GM18519 (cell line): ENCODE results near the gene KANK3.

Experiments
- ATAC-seq: cut with Tn5 transposase; IDR thresholded peaks from one replicate; pipeline ENCODE4 v1.9.1; 2021; ENCODE audit warnings: mild to moderate bottlenecking, moderate library complexity; ENCODE audit not compliant: unreplicated experiment, low FRiP score

Gene KANK3

DNA sequence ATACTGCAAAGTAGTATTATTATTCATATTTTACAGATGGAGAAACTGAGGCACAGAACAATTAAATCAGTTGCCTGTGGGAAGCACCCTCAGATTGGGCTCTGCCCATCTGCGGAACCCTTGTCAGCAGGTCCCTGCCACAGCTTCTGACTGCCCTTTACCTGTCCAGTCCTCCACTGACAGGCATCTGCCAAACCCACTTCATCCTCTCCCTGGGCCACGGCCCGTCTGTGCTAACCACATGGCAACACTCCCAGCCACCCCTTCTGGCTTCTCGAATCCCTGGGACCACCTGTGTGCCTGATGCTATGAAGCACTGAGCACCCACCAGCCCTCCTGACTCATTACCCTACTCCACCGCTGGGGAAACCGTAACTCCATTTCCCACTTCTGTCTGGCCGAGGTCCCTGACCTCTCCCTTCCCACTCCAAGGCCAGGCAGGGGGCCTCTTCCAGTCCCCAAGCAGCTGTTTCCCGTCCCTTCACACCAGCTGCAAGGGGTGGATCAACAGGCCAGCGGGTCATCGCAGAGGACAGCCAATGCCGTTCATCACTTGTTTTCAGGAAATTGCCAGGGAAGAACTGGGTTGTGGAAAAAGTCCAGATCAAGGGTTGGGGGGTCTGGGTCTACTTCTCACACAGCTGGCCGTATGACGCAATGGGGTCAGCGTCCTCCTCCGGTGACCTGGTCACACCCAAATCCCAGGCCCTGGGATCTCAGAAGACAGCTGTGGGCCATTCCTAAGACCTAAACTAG lies 2.5 kb downstream of the KANK3 start:
- no peak for ATAC-seq

DNA sequence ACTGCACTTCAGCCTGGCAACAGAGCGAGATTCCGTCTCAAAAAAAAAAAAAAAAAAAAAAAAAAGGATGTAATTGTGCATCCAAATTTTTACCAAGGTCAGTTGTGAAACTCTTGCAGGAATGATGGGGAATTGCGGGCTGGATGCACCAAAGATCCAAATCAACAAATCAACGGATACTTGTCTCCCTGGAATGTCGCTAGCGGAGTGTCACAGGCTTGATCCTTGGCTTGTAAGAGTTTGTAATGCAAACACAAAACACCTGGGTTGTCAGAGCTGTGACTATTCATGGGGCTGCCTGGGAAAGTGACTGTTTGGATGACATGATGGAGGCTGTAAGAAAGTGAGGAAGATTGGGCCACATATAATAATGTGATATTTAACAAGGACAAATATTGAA lies 4.2 kb downstream of the KANK3 start:
- ATAC-seq: no peak

- no peak for ATAC-seq
Measured at GRCh38 chr19:8337728-8338127, 5.3 kb downstream of the KANK3 start.

DNA sequence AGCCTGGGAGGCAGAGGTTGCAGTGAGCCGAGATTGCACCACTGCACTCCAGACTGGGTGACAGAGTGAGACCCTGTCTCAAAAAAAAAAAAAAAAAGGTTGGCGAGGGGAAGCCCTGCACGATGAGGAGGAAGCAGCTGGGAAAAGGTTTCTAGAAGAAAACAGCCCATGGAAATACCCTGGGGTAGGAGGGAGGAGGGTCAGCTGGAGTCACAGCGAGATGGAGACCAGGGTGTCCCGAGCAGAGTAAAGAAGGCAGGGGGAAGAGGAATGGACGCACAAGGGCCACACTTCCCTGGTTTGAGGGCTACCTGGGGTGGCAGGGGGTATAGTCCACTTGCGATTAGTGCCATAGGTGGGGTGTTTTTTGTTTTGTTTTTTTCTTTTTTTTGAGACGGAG lies 6.4 kb downstream of the KANK3 start:
- ATAC-seq: no peak

DNA sequence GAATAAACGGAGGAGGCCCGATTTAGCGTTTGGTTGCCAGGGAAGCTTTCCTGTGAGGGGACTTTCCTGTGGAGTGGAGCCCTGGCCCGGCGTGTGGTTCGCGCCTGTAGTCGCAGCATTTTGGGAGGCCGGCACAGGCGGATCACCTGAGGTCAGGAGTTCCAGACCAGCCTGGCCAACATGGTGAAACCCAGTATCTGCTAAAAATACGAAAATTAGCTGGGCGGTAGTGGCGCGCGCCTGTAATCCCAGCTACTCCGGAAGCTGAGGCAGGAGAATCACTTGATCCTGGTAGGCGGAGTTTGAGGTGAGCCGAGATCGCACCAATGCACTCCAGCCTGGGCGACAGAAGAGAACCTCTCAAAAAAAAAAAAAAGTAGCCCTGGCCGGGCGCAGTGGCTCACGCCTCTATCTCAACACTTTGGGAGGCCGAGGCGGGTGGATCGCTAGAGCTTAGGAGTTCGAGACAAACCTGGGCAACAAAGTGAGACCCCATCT lies 6.9 kb downstream of the KANK3 start:
- no peak for ATAC-seq

GRCh38 chr19:8335343-8336071 lies 7.6 kb downstream of the KANK3 start:
- ATAC-seq: no peak

GRCh38 chr19:8334458-8335342 lies 8.4 kb downstream of the KANK3 start:
- no peak for ATAC-seq

GRCh38 chr19:8333767-8334457 lies 9.2 kb downstream of the KANK3 start:
- ATAC-seq: no peak

DNA sequence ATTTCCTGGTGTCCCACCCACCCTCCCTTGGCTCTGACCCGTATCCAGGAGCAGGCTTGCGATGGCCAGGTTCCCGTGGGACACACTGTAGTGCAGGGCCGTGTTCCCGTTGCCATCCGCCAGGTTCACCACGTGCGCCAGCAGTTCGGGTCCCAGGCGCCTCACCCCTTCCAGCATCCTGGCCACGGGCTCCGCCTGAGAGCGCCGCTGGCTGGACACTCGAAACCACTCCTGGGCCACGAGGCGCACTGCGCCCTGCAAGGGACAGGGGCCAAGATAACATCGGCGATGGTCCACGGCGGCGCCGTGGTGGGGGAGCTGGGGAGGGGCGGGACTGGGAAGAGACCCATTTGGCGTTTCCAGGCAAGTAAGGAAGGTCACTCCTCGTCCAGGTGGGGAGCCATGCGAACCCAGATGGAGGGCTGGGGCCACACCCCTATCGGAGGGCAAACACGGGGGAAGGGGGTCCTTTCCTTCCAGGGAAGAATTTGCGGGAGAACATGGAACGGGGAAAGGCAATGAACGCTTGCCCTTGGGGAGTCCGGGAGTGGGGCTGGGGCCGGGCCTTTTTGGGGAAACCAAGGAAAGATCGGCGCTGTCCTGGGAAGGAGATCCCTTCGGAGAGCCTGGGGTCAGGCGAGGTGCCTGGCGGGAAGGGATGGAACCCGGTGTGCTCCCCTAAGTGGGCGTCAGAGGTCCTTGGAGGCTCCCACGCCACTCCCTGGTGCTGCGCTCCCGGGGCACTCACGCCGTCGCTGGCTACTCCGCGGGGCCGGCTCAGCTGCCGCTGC lies 9.9 kb downstream of the KANK3 start:
- no peak for ATAC-seq

GRCh38 chr19:8331263-8331845 lies 11.7 kb downstream of the KANK3 start:
- no peak for ATAC-seq

DNA sequence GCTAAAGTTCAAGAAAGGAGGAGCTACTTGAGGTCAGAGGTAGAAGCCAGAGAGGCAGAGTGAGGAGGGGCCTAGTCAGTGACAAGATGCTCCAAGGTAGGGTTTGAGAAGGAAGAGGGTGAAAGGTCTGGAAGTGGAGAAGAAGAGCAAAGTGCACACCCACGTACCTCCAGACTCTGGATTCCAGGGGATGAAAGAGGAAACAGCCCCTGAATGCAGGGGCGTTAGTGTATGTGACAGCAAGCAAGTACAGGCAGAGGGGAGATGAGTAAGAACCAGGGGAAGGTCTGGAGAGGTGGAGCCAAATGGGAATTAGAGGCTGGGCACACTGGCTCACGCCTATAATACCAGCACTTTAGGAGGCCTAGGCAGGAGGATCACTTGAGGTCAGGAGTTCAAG lies 13.1 kb downstream of the KANK3 start:
- no peak for ATAC-seq

- ATAC-seq: no peak
Measured at GRCh38 chr19:8325454-8325853, 17.6 kb downstream of the KANK3 start.

DNA sequence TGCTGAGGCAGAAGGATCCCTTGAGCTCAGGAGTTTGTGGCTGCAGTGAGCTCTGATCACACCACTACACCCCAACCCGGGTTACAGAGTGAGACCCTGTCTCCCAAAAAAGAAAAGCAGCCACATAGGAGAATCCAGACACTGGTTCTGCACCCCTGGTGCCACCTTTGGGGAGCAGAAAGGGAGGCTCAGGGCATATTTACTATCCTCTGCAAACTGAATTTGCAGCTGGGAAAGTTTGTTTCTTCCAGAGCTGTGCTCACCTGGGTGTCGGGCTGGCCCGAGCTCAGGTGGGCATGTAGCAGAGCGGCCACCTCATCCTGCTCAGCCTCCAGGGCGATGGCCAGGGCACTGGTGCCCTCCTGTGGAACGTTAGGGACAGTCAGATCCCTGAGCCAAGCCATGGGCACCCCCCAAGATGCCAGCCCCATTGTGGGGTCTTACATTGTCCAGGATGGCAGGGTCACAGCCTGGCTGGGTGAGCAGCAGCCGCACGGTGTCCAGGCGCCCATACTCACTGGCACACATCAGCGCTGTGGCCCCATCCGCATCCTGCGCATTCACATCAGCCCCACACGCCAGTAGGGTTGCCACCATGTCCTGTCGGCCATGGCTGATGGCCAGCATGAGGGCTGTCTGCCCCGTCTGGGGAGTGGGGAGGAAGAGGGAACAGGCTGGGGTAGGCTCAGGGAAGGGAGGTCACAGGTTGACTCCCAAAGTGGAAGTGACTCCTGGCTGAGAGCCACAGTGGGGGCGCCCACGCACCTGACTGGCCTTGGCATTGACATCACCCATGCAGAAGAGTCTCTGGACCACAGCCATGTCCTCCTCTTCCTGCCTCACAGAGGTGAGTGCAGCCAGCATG lies 18.6 kb downstream of the KANK3 start:
- ATAC-seq: no peak

DNA sequence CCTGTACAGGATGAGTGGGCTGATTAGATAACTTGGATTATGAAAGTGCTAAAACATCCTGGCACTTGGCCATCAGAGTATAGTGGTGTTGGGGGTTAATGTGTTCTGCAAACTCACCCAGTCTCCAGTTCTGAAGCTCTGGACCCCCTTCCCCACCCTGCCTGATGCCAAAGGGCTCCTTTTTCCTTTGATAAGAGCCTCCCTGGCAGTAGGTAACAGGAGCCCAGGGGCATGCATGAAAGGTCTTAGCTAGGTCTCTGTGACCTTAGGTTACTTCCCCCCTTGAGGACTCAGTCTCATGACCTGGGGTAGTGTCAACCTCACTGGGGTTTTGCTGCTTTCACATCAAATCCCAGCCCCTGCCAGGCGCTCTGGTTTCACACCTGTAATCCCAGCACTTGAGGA lies 19.3 kb downstream of the KANK3 start:
- ATAC-seq: no peak

DNA sequence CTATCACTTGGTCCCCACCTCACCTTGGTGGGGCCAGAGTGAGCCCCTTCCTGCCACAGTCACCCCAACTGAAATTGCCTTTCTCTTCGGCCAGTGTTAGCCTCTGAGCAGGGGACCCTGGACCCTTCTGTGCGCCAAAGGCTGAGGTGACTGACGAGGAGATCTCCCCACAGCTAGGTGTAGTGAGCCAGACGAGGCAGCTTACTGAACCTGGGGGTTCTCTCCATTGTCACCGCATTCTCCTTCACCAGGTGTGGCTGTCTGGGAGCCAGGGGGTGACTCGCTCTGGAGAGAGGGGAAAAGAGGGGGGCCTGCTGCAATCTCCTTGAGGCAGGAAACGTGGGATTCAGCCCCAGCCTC lies 20.4 kb downstream of the KANK3 start:
- ATAC-seq: no peak

DNA sequence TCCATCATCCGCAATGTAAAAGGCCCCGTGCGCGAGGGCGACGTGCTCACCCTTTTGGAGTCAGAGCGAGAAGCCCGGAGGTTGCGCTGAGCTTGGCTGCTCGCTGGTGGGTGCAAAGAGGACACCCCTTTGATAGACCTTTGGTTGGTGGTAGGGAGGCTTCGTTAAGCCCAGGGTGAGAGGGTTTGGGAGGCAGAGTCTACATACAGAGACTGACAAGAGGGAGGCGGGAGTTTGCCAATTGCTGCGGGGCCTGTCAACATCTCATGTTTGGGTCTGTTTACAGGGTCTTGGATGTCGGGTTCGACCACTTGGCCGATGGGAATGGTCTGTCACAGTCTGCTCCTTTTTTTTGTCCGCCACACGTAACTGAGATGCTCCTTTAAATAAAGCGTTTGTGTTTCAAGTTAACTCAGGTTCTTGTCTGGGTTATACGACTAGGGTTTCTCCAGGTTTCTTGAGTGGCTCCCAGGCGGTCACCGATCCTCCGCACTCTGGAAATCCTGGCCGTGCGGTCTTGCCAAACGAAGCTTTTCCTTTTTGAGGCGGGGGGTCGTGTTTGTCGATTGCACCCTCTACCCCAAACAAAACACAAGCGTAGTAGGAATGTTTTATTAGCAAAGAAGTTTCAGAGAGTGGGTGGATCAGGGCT lies 20.9 kb downstream of the KANK3 start:
- no peak for ATAC-seq

GRCh38 chr19:8321067-8321985 lies 21.7 kb downstream of the KANK3 start, which contains the start of the genes NDUFA7 and RPS28:
NDUFA7 (minus strand) TSS chr19:8321375; CDS start chr19:8321358, 17 bp downstream.
RPS28 (plus strand) TSS chr19:8321496; CDS start chr19:8321531, 35 bp downstream.
- peak; percentile 59 for ATAC-seq
